Gastrocnemius medialis (tissue), 4 donors: ENCODE data around the gene TADA2A. TPM values are rescaled to one million over a fixed set of nuclear protein-coding genes. Genes with fewer than 3 reads are reported as not detected.
A peak's percentile ranks its signal among the peaks of the same experiment; 100 is the strongest.

Source experiments
- ATAC-seq, 2 donors: fragments of 150-250 bp; one replicate each; pipeline ENCODE4 v1.9.1; 2016
- DNase-seq, 2 donors: peaks; one replicate each; pipeline ENCODE4 v3.0.0-alpha.2; 2019
- H3K27ac ChIP-seq, 4 donors: fragments of 200-600 bp; sonication (generic); 1 replicate in 1 of 4; 2 replicates in 3 of 4; pipeline ENCODE4 v1.5.1; 2016 to 2018; ENCODE audit warnings: mild to moderate bottlenecking in 2 of 4, moderate library complexity in 1 of 4
- H3K27me3 ChIP-seq, 3 donors: fragments of 200-600 bp; sonication (generic) in 2 of 3; 1 replicate in 1 of 3; 2 replicates in 2 of 3; pipeline versions ENCODE4 v1.5.1 to v1.6.0; 2016 to 2019; ENCODE audit warnings: mild to moderate bottlenecking in 1 of 3, moderate library complexity in 1 of 3
- H3K36me3 ChIP-seq, 2 donors: fragments of 200-600 bp; sonication (generic) in 1 of 2; one replicate each; pipeline ENCODE4 v1.5.1; 2017 to 2018
- H3K4me1 ChIP-seq, 2 donors: fragments of 200-600 bp; sonication (generic) in 1 of 2; one replicate each; pipeline ENCODE4 v1.5.1; 2016 to 2017; ENCODE audit warnings: mild to moderate bottlenecking in 2 of 2
- H3K4me3 ChIP-seq, 4 donors: fragments of 200-600 bp; sonication (generic) in 3 of 4; 1 replicate in 1 of 4; 2 replicates in 3 of 4; pipeline ENCODE4 v1.5.1; 2016 to 2019; ENCODE audit warnings: mild to moderate bottlenecking in 2 of 4
- H3K9me3 ChIP-seq, 3 donors: fragments of 200-600 bp; sonication (generic) in 2 of 3; 1 replicate in 1 of 3; 2 replicates in 2 of 3; pipeline ENCODE4 v1.5.1; 2016 to 2019
- POLR2A ChIP-seq, 2 donors: fragments of 450-650 bp; IDR thresholded peaks; one replicate each; pipeline ENCODE4 v1.6.1; 2017; ENCODE audit warnings: antibody characterized with exemption in 2 of 2, mild to moderate bottlenecking in 2 of 2, moderate library complexity in 2 of 2
- in situ Hi-C, 4 donors: fragments of 200-750 bp; cut with MboI; loops; one replicate each; pipeline versions ENCODE4 v1.15.0 to v1.8.0; 2017; ENCODE audit warnings: low sequenced_read_pairs in 4 of 4
- intact Hi-C: fragments of 100-400 bp; cut with DNase I; formaldehyde crosslinking; loops from one replicate; pipeline ENCODE4 v1.15.1; 2023; ENCODE audit warnings: low total_unique reads
- total RNA-seq, 4 donors: library from RNA; depleted of rRNA; stranded (reverse); fragments of >200 nt; gene quantifications; one replicate each; pipeline versions ENCODE4 v1.1.0 to v1.2.3, GENCODE V29; 2016
- TF ChIP-seq, protein P1 (sequence below), 5 experiments: fragments of 450-650 bp in 3 of 5; fragments of 200-600 bp in 2 of 5; sonication (generic) in 2 of 5; IDR thresholded peaks in 4 of 5; conservative IDR thresholded peaks in 1 of 5; 1 replicate in 4 of 5; 2 replicates in 1 of 5; pipeline ENCODE4 v1.5.1; 2016 to 2019; ENCODE audit warnings: antibody characterized with exemption in 5 of 5, mild to moderate bottlenecking in 3 of 5, moderate library complexity in 3 of 5

TADA2A gene
- total RNA-seq, 4 donors from 2014 or later: 9.7 to 18.4 (median 14.8) TPM

DNA sequence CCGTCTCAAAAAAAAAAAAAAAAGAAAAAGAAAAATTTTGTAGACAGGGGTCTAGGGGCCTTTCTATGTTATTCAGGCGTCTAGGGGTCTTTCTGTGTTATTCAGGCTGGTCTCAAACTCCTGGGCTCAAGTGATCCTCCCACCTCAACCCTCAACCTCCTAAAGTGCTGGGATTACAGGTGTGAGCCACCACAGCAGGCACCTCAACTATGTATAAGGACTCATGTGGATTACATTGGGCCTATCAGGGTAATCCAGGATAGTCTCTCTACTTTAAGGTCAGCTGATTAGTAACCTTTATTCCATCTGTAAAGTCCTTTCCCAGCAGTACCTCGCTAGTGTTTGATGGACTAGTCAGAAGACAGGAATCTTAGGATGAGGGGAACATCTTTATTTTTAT is 22.4 kb downstream of the TADA2A start:
- Histone ChIP-seq H3K4me3 (no peak overlapping the region), H3K27me3 (no peaks in the 10 kb centered on the region), H3K9me3 (no peaks in the 10 kb centered on the region), H3K4me1 (peaks cover 0 to 3% of the 10 kb centered on the region in 2 donors), H3K27ac (no peak overlapping the region), H3K36me3 (peaks cover 0 to 46% of the 10 kb centered on the region in 2 donors)
- DNase-seq (no peak), ATAC-seq (no peak)
- intact Hi-C loops: no loop called here
- no peak for TF ChIP-seq POLR2A (IDR thresholded peaks at IDR 0.05)
- TF ChIP-seq, protein P1, sequence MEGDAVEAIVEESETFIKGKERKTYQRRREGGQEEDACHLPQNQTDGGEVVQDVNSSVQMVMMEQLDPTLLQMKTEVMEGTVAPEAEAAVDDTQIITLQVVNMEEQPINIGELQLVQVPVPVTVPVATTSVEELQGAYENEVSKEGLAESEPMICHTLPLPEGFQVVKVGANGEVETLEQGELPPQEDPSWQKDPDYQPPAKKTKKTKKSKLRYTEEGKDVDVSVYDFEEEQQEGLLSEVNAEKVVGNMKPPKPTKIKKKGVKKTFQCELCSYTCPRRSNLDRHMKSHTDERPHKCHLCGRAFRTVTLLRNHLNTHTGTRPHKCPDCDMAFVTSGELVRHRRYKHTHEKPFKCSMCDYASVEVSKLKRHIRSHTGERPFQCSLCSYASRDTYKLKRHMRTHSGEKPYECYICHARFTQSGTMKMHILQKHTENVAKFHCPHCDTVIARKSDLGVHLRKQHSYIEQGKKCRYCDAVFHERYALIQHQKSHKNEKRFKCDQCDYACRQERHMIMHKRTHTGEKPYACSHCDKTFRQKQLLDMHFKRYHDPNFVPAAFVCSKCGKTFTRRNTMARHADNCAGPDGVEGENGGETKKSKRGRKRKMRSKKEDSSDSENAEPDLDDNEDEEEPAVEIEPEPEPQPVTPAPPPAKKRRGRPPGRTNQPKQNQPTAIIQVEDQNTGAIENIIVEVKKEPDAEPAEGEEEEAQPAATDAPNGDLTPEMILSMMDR (IDR thresholded peaks at IDR 0.05 in 4 of 5, conservative IDR thresholded peaks at IDR 0.05 in 1 of 5): no peak
- in situ Hi-C loops: no loop called here

DNA sequence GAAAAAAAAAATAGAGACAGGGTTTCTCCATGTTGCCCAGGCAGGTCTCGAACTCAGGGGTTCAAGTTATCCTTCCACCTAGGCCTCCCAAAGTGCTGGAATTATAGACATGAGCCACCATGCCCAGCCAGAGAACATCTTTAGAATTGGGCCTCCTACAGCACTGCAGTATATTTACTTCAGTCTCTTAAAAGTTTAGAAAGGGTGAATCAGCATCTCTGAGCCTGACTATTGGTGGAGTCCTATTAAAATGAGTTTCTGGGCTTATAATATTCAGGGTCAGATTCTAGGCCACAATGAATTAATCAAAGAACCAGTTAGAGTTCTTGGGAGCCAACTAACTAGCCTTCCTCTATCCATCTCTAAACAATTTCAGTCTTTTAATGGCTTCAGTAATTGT is 22.8 kb downstream of the TADA2A start:
- Histone ChIP-seq H3K36me3 (peaks cover 0 to 42% of the 10 kb centered on the region in 2 donors), H3K4me1 (peaks cover 0 to 3% of the 10 kb centered on the region in 2 donors), H3K4me3 (no peak overlapping the region), H3K9me3 (no peaks in the 10 kb centered on the region), H3K27me3 (no peaks in the 10 kb centered on the region), H3K27ac (peak overlapping the region in 1 of 4 donors; percentile 1)
- in situ Hi-C loops (no loop called here), intact Hi-C loops (no loop called here)
- ATAC-seq (no peak), DNase-seq (no peak)
- TF ChIP-seq, protein P1 (IDR thresholded peaks at IDR 0.05 in 4 of 5, conservative IDR thresholded peaks at IDR 0.05 in 1 of 5): no peak
- no peak for TF ChIP-seq POLR2A (IDR thresholded peaks at IDR 0.05)

DNA sequence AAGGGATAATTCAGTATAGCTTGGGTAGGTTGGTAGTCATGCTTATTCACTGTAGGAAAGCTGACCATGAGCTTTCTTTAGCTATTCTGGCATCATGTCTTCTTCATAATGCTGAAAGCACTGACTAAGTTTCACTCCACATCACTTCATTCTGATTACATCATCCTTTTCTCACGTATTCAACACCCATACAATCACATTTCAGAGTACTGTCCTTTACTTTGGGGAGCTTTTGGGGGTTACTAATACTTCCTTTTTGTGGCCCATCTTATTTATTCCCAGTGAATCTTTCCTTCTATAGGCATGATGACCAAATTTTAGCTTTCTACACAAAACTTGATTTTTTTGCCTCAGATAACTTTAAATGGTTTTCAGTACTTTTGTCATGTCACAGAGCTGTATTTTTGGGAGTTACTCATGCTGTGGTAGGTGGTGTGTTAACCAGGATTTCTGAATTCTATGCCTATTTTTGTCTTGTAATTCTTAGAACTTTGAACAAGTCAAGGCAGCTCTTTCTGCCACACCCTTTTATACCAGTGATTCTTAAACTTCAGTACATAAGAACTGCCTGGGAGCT is 23.5 kb downstream of the TADA2A start:
- intact Hi-C loops (no loop called here), in situ Hi-C loops (no loop called here)
- no peaks in the 10 kb centered on the region for H3K27me3 ChIP-seq
- H3K27ac ChIP-seq: peak overlapping the region in 1 of 4 donors; percentile 12
- H3K4me3 ChIP-seq: no peak overlapping the region
- peaks cover 0 to 35% of the 10 kb centered on the region in 2 donors for H3K36me3 ChIP-seq
- no peak for TF ChIP-seq POLR2A (IDR thresholded peaks at IDR 0.05)
- TF ChIP-seq, protein P1 (IDR thresholded peaks at IDR 0.05 in 4 of 5, conservative IDR thresholded peaks at IDR 0.05 in 1 of 5): no peak
- peaks cover 0 to 3% of the 10 kb centered on the region in 2 donors for H3K4me1 ChIP-seq
- DNase-seq (no peak), ATAC-seq (peak in 1 of 2 donors; percentile 55)
- H3K9me3 ChIP-seq: no peaks in the 10 kb centered on the region

DNA sequence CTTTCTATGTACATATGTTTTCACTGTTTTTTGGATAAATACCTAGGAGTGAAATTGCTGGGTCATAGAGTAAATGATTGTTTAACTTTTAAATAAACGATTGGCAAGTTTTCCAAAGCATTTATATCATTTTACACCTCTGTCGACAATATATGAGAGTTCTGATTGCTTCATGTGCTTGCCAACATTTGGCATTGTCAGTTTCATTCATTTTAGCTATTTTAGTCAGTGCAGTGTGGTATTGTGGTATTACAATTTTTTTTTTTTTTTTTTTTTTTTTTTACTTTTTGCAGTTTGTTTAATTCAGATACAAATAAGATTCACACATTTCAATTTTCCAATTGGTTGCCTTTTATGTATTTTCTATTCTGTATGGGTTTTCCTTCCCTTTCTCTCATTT is 26.0 kb downstream of the TADA2A start:
- Histone ChIP-seq H3K36me3 (peaks cover 0 to 13% of the 10 kb centered on the region in 2 donors), H3K27ac (no peak overlapping the region), H3K4me1 (peaks cover 0 to 3% of the 10 kb centered on the region in 2 donors), H3K4me3 (no peak overlapping the region), H3K27me3 (no peaks in the 10 kb centered on the region), H3K9me3 (no peaks in the 10 kb centered on the region)
- in situ Hi-C loops (no loop called here), intact Hi-C loops (no loop called here)
- DNase-seq: no peak
- no peak for ATAC-seq
- no peak for TF ChIP-seq POLR2A (IDR thresholded peaks at IDR 0.05)
- TF ChIP-seq, protein P1 (IDR thresholded peaks at IDR 0.05 in 4 of 5, conservative IDR thresholded peaks at IDR 0.05 in 1 of 5): no peak

DNA sequence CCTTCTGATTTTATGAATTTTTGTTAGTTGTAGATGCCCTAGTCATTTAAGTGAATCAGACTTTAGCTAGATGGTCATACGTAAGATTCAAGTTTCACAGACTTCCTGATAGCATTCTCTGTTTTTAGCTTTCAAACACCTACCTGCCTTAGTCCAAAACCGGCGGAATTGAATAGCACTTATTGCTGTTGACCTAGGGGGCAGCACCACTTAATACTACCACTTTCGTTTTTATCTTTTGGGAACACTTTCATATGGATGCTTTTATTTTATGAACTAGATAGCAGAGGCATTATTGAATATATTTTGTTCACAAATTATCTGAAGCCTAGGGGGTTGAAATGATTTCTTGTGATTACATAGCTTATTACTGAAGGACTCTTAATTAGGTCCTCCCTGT is 31.5 kb downstream of the TADA2A start:
- H3K4me1 ChIP-seq: no peaks in the 10 kb centered on the region
- no peak for DNase-seq
- no peak overlapping the region for H3K27ac ChIP-seq
- in situ Hi-C loops: no loop called here
- intact Hi-C loops: no loop called here
- H3K27me3 ChIP-seq: no peaks in the 10 kb centered on the region
- peaks cover 5 to 51% of the 10 kb centered on the region in 2 donors for H3K36me3 ChIP-seq
- ATAC-seq: no peak
- no peak for TF ChIP-seq POLR2A (IDR thresholded peaks at IDR 0.05)
- TF ChIP-seq, protein P1 (IDR thresholded peaks at IDR 0.05 in 4 of 5, conservative IDR thresholded peaks at IDR 0.05 in 1 of 5): no peak
- no peak overlapping the region for H3K4me3 ChIP-seq
- no peaks in the 10 kb centered on the region for H3K9me3 ChIP-seq
